Activated T-cell treated with anti-CD3 and anti-CD28 coated beads, Interleukin-2, amount 50 U/mL, for 72 hours (primary cell): ENCODE measurements around the gene GRIN1. TPM values are rescaled to one million over a fixed set of nuclear protein-coding genes. Genes with fewer than 3 reads are reported as not detected.

Experiments used
- ATAC-seq, 2 donors: fragments of 150-1000 bp; cut with Tn5 transposase; replicated peaks in 1 of 2; 2 replicates each; pipeline ENCODE4 v1.10.0; 2021; ENCODE audit warnings: moderate library complexity in 2 of 2, mild to moderate bottlenecking in 1 of 2
- DNase-seq, 2 donors: peaks; one replicate each; pipeline ENCODE4 v3.0.0; 2021 to 2022; ENCODE audit warnings: mixed read lengths in 1 of 2
- H3K27ac Mint-ChIP-seq: one replicate; pipeline ENCODE4 v1.8.0; 2022; ENCODE audit warnings: mild to moderate bottlenecking, moderate library complexity, mixed read lengths
- H3K27me3 Mint-ChIP-seq: one replicate; pipeline ENCODE4 v1.8.0; 2022; ENCODE audit warnings: low read depth, mixed read lengths
- H3K36me3 Mint-ChIP-seq, 2 donors: one replicate each; pipeline ENCODE4 v1.8.0; 2022; ENCODE audit warnings: mixed read lengths in 2 of 2, mild to moderate bottlenecking in 1 of 2; ENCODE audit not compliant: insufficient read depth in 2 of 2
- H3K4me1 Mint-ChIP-seq: one replicate; pipeline ENCODE4 v1.8.0; 2022; ENCODE audit warnings: low read depth, mixed read lengths
- H3K4me3 Mint-ChIP-seq, 2 donors: one replicate each; pipeline ENCODE4 v1.8.0; 2022; ENCODE audit warnings: mild to moderate bottlenecking in 2 of 2, mixed read lengths in 2 of 2, moderate library complexity in 2 of 2
- H3K9me3 Mint-ChIP-seq, 2 donors: one replicate each; pipeline ENCODE4 v1.8.0; 2022; ENCODE audit warnings: mixed read lengths in 2 of 2
- total RNA-seq, 2 donors: library from RNA; stranded (reverse); gene quantifications; one replicate each; pipeline ENCODE4 v1.2.3, GENCODE V29; 2022

GRIN1 gene
- 1 to 10 TPM in 1 of 2 donors, under 1 TPM in 1; 0.38 to 1.2 TPM for total RNA-seq

DNA sequence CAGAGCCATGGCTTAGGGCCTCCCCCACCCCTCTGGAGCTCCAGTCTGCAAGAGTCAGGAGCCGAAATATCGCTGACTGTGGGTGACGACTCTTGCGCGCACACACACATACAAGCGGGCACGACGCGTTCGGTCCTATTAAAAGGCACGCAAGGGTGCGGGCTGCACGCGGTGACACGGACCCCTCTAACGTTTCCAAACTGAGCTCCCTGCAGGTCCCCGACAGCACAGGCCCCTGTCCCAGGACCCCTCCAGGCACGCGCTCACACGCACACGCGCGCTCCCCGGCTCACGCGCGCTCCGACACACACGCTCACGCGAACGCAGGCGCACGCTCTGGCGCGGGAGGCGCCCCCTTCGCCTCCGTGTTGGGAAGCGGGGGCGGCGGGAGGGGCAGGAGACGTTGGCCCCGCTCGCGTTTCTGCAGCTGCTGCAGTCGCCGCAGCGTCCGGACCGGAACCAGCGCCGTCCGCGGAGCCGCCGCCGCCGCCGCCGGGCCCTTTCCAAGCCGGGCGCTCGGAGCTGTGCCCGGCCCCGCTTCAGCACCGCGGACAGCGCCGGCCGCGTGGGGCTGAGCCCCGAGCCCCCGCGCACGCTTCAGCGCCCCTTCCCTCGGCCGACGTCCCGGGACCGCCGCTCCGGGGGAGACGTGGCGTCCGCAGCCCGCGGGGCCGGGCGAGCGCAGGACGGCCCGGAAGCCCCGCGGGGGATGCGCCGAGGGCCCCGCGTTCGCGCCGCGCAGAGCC lies at the start of gene GRIN1:
GRIN1 (plus strand) TSS at position 433 of the 746 bp plus-strand sequence. CDS start 333 bp downstream, outside the sequence.
- peaks cover 67% of the 10 kb centered on the region for H3K27me3 Mint-ChIP-seq
- H3K4me3 Mint-ChIP-seq, result no peak within 1 kb of the TSS
- H3K4me1 Mint-ChIP-seq, result peaks cover 11% of the 10 kb centered on the region
- no peak within 1 kb of the TSS for H3K27ac Mint-ChIP-seq
- DNase-seq (peak; percentile 43 to 48), ATAC-seq (peak; percentile 61 to 67)
- H3K9me3 Mint-ChIP-seq, result no peaks in the 10 kb centered on the region
- H3K36me3 Mint-ChIP-seq, result no peaks in the 10 kb centered on the region

DNA sequence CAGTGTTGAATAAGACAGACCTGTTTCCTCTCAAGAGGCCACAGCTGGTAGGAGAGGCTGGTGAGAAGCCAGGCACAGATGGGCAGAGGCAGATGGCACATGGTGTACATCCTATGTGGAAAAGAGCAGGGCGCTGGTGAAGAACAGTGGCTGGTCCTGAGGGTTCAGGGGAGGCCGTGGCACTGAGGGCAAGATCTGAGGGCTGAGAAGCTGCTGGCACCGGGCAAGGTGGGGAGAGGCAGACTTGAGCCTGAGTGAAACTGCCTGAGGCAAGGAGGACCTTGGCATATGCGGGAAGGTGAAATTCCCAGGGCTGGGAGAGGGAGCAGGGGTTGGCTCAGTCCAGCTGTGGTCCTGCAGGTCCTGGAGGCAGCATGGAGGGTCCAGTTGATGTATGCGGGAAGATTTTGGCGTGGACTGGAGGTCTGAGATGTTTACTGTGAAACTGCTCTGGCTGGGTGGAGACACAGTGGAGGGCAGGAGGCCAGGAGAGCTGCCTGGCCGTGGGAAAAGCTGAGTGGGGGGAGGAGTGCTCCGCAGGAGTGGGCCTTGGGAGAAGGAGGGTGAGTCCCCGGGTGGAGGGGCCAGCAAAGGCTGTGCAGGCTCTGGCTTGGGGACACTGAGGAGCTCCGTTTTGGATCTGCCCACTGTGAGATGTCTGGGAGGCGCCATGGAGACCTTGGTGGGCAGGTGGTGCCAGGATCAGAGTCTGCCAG lies 49.6 kb upstream of the GRIN1 start:
- Mint-ChIP-seq H3K36me3 (peaks cover 0 to 2% of the 10 kb centered on the region in 2 donors), H3K27ac (peak overlapping the region; percentile 51), H3K4me1 (peaks cover 35% of the 10 kb centered on the region), H3K9me3 (no peaks in the 10 kb centered on the region), H3K27me3 (no peaks in the 10 kb centered on the region), H3K4me3 (no peak overlapping the region)
- DNase-seq (no peak), ATAC-seq (no peak)

DNA sequence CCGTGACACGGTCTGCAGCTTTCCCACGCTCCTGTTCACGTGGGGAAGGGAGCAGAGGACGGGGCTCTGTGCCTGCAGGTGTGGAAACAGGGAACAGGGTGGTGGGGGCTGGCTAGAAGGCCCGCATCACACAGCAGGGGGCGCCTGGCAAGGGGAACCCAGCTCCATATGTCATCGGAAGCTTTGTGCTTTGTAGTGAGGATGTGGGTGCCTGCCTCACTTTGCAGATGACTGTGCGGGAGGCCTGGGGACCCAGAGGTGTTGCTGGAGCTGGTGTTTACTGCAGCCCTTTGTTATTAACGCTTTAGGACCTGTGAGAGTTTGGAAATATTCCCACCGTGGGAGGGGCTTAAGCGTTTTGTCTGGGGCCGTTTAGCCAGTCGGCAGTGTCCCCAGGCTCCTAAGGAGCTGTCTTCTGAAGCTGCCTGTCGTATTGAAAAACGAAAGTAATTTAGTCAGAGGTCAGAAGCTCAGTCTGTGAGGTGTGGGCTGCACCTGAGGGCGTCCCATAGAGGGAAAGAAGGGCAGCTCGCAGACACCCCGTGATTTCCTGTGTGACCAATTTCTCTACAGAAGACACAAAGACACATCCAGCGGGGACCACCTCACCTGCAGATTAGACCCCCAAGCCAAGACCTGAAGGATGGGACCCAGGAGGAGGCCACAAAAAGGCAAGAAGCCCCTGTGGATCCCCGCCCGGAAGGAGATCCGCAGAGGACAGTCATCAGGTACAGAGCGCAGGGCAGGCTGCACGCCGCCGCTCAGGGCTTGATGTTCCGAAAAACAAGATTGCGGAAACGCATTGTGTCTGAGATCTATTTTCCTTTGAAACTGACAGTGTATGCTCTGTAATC lies 43.1 kb upstream of the GRIN1 start:
- no peaks in the 10 kb centered on the region for H3K27me3 Mint-ChIP-seq
- DNase-seq (peak; percentile 88 to 93), ATAC-seq (peak; percentile 97 to 98)
- no peaks in the 10 kb centered on the region for H3K9me3 Mint-ChIP-seq
- peak overlapping the region; percentile 64 for H3K27ac Mint-ChIP-seq
- peaks cover 25% of the 10 kb centered on the region for H3K4me1 Mint-ChIP-seq
- peaks cover 0 to 19% of the 10 kb centered on the region in 2 donors for H3K36me3 Mint-ChIP-seq
- H3K4me3 Mint-ChIP-seq, result peak overlapping the region; percentile 77 to 85

DNA sequence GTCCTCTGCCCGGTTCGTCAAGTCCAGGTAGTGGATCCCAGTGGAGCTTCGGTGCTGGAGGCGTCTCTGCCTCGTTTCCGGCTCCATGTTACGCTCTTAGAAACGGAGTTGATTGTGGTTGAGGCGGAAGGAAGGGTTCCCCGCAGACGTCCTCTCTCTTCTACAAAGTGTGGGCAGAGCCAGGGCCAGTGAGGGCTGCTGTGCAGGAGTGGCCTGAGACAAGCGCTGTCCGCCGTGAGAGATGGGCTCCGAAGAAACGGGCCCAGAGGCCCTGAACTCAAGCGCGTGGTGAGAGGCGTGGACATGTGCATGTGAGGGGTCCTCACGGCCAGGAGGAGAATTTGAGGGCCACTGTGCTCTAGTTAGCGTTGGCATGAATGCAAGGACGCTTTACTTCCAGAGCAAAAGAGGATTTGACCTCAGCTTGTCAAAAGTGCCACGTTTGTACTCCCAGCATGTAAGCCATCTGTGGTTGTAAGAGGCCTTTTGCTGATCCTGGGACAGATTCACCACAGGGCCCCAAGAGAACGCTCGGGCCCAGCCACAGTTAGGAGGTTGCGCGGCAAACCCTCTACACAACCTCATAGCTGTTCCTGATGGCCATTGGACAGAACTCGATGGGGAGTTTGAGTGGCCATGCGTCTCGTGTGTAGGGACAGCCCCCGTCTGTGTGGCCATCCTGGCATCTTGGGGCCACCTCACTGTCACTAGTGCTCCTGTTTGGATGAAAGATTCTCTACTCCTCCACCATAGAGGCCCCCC lies 42.0 kb upstream of the GRIN1 start:
- no peak for DNase-seq
- Mint-ChIP-seq H3K4me3 (peak overlapping the region; percentile 77 to 85), H3K36me3 (peaks cover 0 to 19% of the 10 kb centered on the region in 2 donors), H3K27me3 (no peaks in the 10 kb centered on the region), H3K9me3 (no peaks in the 10 kb centered on the region), H3K4me1 (peaks cover 25% of the 10 kb centered on the region), H3K27ac (no peak overlapping the region)
- no peak for ATAC-seq

DNA sequence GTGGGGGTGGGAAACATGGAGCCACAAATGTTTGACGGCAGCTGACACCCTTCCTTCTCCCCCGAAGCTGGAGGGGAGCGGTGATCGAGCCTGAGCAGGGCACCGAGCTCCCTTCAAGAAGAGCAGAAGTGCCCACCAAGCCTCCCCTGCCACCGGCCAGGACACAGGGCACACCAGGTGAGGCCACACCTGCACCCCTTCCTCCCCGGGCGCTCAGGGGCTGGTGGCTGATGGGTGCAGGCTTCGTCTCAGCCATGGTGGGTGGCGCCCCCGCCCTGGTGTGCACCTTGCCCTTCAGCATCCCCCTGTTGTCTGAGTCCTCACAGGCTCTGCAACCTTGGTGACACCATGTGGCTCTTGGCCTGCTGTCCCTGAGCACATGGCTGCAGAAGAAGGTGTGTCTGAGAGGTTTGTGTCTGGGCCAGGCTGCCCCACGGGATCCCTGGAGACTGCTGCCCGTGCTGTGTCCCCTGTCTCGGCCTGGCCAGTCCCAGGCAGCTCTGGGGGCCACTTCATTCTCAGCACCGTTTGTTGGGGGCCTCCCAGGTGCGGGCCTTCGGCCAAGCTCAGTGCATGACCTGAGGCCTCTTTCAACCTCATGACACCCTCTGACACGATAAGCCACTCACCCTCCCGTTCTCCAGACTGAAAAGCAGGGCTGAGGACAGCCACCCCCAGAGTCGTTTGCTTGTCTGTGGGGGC lies 41.0 kb upstream of the GRIN1 start:
- DNase-seq, result no peak
- no peak overlapping the region for H3K27ac Mint-ChIP-seq
- no peaks in the 10 kb centered on the region for H3K27me3 Mint-ChIP-seq
- H3K36me3 Mint-ChIP-seq, result peaks cover 0 to 19% of the 10 kb centered on the region in 2 donors
- H3K4me3 Mint-ChIP-seq, result no peak overlapping the region
- no peak for ATAC-seq
- no peaks in the 10 kb centered on the region for H3K9me3 Mint-ChIP-seq
- peaks cover 25% of the 10 kb centered on the region for H3K4me1 Mint-ChIP-seq

DNA sequence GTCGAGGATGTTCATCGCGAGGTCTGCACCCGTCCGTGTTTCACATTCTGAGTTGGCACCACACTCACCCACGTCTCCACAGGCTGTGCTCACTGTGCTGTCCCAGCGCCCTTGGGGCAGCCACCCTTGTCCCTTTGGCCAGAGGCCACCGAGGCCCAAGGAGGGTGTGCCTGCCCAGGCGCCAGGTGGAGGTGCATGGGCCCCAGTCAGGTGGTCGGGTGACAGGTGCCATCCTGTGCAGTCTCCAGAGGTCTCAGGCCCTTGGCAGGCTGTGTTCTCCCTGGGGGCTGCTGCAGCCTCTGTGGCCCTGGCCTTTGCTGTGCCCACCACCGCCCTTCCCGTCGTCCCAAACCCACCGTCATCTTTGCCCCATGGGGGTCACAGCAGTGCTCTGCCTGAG lies 39.7 kb upstream of the GRIN1 start:
- Mint-ChIP-seq H3K36me3 (peaks cover 3 to 25% of the 10 kb centered on the region in 2 donors), H3K4me3 (no peak overlapping the region), H3K4me1 (peaks cover 21% of the 10 kb centered on the region), H3K27me3 (no peaks in the 10 kb centered on the region), H3K27ac (no peak overlapping the region), H3K9me3 (peaks cover 0 to 2% of the 10 kb centered on the region in 2 donors)
- no peak for DNase-seq
- no peak for ATAC-seq

DNA sequence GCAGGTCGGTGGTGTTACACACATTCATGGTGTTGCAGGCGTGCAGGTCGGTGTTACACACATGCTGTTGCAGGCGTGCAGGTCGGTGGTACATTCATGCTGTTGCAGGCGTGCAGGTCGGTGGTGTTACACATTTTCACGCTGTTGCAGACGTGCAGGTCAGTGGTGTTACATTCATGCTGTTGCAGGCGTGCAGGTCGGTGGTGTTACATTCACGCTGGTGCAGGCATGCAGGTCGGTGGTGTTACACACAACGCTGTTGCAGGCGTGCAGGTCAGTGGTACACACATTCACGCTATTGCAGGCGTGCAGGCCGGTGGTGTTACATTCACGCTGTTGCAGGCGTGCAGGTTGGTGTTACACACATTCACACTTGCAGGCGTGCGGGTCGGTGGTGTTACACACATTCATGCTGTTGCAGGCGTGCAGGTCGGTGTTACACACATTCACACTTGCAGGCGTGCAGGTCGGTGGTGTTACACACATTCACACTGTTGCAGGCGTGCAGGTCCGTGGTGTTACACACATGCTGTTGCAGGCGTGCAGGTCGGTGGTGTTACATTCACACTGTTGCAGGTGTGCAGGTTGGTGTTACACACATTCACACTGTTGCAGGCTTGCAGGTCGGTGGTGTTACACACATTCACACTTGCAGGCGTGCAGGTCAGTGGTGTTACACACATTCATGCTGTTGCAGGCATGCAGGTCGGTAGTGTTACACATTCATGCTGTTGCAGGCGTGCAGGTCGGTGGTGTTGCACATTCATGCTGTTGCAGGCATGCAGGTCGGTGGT lies 35.6 kb upstream of the GRIN1 start:
- Mint-ChIP-seq H3K36me3 (peaks cover 6 to 17% of the 10 kb centered on the region in 2 donors), H3K27me3 (no peaks in the 10 kb centered on the region), H3K9me3 (peaks cover 0 to 2% of the 10 kb centered on the region in 2 donors), H3K4me1 (no peaks in the 10 kb centered on the region), H3K27ac (no peak overlapping the region), H3K4me3 (no peak overlapping the region)
- DNase-seq (no peak), ATAC-seq (no peak)

DNA sequence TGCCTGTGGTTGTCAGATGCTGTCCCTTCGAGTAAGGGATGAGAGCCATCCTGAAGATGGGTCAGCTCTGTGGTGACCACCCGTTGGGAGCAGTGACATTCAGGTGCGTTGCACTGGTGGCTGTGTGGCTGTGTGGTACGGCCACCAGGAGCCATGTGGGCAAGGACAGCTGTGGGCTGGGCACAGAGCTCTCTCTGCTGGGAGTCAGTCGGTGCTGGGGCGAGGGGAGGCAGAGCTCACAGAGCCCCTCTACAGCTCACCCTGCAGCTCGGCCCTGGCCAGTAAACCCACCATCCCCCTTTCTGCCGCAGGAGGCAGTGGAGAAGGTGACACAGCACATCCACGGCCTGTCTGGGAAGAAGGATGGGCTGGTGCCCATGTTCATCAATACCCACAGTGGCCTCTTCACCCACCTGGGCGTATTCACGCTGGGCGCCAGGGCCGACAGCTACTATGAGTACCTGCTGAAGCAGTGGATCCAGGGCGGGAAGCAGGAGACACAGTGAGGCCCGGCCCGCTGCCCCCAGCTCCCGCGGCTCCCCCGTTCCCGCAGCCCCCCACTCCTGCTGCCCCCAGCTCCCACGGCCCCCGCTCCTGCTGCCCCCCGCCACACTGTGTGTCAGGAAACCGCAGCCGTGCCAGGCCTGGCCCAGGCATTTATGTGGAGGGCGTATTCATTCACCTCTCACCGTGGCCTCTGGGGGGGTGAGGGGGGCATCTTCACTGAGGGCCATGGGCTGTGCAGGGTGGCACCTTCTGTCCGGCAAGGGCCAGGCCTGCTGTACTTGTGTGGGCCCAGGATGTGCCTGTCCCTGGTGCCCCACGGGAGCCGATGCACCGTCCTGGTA lies 32.9 kb upstream of the GRIN1 start:
- Mint-ChIP-seq H3K4me1 (no peaks in the 10 kb centered on the region), H3K27ac (no peak overlapping the region)
- ATAC-seq, result no peak

DNA sequence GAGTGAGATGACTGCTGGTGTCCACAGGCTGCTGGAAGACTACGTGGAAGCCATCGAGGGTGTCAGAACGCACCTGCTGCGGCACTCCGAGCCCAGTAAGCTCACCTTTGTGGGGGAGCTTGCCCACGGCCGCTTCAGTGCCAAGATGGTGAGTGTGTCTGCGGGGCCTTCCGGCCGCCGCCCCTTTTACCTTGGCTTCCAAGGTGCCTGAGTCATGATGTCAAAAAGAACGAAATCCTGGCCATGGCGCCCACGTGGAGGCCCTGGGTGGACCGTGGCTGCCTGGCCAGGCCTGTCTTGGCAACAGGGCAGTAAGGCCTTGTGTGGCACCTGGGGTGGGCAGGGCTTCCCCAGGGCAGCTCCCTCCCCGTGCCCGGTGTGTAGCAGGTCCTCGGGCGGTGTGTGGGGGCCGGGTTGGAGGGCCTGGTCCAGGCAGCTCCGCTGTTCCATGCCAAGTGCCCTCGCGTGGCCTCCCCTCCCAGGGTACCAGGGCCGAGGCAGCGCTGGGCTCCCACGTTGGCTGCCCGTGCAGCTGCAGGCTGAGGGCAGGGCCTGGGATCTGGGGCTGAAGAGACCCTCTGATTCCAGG lies 32.2 kb upstream of the GRIN1 start:
- Mint-ChIP-seq H3K36me3 (peaks cover 6 to 13% of the 10 kb centered on the region in 2 donors), H3K27me3 (no peaks in the 10 kb centered on the region)

More for the DNA sequence above, 32.9 kb upstream of the GRIN1 start:
- Mint-ChIP-seq H3K4me3 (no peak overlapping the region), H3K36me3 (peaks cover 6 to 13% of the 10 kb centered on the region in 2 donors), H3K27me3 (no peaks in the 10 kb centered on the region), H3K9me3 (peaks cover 0 to 2% of the 10 kb centered on the region in 2 donors)
- DNase-seq, result no peak

DNA sequence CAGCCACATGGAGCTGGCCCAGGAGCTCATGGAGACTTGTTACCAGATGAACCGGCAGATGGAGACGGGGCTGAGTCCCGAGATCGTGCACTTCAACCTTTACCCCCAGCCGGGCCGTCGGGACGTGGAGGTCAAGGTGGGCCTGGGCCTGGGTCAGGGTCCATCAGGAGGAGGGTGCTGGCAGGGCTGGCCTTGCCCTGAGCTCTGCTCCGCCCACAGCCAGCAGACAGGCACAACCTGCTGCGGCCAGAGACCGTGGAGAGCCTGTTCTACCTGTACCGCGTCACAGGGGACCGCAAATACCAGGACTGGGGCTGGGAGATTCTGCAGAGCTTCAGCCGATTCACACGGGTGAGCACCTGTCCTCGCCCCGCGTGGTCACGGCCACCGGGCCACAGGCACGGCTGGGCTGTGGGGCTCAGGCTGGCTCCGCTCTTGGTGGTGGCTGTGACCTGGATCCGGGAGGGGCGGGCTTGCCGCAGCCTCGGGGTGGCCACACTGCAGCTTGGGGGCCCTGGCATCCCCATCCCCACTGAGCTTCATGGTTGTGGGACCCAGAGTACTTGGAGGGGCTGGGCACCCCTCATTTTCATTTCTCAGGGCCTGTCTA lies 31.5 kb upstream of the GRIN1 start:
- Mint-ChIP-seq H3K4me1 (no peaks in the 10 kb centered on the region), H3K27me3 (no peaks in the 10 kb centered on the region), H3K9me3 (peaks cover 0 to 2% of the 10 kb centered on the region in 2 donors), H3K4me3 (no peak overlapping the region), H3K27ac (no peak overlapping the region), H3K36me3 (peaks cover 6 to 13% of the 10 kb centered on the region in 2 donors)
- DNase-seq, result no peak
- ATAC-seq, result no peak

More for the DNA sequence above, 32.2 kb upstream of the GRIN1 start:
- DNase-seq (no peak), ATAC-seq (no peak)
- Mint-ChIP-seq H3K27ac (no peak overlapping the region), H3K4me1 (no peaks in the 10 kb centered on the region), H3K4me3 (no peak overlapping the region), H3K9me3 (peaks cover 0 to 2% of the 10 kb centered on the region in 2 donors)
